HG02759 (cell line): ENCODE data around the gene PDXDC1.
"Not testable (repeated sequence)": the region's sequence is repeated elsewhere in the genome, so short reads cannot be mapped to it uniquely, and the experiment has no call there.

Experiments
- ATAC-seq: cut with Tn5 transposase; IDR thresholded peaks from one replicate; pipeline ENCODE4 v1.9.1; 2021; ENCODE audit warnings: mild to moderate bottlenecking, moderate library complexity; ENCODE audit not compliant: unreplicated experiment

PDXDC1 gene

DNA sequence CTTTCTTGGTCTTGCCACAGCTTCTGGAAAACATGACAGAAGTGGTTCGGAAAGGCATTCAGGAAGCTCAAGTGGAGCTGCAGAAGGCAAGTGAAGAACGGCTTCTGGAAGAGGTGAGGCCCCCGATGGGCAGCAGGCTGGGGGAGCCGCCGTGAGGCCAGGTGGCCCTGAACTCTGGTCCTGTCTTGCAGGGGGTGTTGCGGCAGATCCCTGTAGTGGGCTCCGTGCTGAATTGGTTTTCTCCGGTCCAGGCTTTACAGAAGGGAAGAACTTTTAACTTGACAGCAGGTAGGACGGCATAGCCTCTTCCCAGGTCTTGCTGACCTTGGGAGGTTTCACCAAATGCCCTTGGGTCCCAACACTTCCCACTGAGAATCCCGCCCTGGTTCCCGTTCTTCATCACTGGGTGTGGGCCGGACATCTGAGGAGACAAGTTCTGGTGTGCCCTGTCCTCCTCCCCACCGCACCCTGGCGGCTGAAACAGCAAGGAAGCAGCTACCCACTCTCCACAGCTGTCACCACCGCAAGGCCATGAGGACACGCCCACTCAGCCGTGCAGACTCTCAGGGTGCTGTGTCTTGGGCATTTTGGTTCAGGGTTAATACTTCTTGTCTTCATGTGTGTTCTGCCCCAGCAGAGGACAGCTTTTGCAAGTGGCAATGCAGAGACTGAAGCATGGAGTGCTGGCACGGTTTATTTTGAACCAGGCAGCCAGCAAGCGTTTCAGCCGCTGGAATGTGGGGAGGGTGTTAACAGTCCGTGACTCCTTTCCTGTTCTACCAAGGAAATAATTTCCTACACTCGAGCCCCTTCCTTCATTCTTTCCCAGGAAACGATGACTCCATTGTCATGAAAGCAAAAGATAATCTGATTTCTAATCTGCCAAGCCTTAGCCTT, 59.7 kb downstream of the PDXDC1 start:
- ATAC-seq = no peak

DNA sequence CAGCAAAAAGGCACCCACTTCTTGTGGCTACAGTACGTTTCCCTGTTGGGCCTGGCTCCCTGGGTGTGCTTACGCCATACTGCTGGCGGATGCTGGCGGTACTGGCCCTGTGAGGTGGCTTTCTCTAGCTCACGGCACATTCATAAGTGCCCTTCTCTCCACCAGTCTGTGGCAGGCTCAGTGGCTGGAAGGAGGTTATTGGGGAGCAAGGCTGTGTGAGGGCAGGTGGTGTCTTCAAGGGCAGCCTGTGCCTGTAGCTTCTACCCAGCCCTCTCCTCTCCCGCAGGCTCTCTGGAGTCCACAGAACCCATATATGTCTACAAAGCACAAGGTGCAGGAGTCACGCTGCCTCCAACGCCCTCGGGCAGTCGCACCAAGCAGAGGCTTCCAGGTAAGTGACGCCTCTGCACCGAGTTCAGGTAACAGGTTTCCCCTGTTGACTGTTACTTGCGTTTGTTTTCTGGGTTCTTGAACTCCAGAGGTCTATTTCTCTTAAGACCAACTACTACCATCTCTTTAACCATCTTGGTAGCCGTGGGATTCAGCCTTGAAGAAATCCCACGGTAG, 60.4 kb downstream of the PDXDC1 start:
- ATAC-seq = no peak

DNA sequence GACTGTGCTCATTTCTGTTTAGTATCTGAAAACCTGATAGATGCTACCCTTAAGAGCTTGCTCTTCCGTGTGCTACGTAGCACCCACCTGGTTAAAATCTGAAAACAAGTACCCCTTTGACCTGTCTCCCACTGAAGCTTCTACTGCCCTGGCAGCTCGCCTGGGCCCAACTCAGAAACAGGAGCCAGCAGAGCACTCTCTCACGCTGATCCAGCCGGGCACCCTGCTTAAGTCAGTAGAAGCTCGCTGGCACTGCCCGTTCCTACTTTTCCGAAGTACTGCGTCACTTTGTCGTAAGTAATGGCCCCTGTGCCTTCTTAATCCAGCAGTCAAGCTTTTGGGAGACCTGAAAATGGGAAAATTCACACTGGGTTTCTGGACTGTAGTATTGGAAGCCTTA, 62.2 kb downstream of the PDXDC1 start:
- ATAC-seq = no peak

DNA sequence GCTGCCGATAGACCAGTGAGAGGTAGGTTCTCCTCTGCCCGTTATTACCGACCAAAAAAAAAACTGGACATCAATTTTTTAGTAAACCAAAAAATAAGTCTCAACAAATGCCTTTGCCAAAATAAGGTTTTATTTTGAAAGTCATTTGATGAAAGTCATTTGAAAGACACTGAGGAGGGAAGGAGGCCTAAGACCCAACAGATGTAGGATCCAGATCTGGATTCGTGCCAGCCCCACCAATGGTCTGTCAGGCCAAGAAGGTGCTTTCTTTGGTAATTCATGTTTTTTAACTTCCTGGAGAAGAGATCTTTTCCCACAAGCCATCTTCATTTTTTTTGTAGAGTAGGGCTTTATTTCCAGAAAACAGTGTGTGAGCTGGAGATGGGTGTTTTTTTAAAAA, 62.9 kb downstream of the PDXDC1 start:
- ATAC-seq = no peak

DNA sequence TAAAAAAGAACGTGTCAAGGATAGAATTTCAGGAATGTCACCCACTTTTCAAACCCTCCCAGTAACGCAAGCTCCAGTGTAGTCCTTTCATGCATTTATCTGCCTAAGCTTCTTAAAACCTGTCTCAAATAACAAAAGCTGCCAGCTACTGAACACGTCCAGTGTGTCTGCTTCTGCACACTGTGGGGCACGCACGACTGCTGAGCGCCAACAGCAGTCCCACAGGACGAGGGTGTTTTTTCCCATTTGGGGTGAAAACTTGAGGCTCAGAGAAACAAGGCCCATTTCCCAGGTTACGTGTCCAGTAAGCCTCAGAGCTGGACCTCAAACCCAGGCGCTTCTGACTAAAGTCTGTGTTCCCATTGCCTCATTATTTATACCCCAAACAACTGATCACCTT, 63.9 kb downstream of the PDXDC1 start:
- ATAC-seq = no peak

DNA sequence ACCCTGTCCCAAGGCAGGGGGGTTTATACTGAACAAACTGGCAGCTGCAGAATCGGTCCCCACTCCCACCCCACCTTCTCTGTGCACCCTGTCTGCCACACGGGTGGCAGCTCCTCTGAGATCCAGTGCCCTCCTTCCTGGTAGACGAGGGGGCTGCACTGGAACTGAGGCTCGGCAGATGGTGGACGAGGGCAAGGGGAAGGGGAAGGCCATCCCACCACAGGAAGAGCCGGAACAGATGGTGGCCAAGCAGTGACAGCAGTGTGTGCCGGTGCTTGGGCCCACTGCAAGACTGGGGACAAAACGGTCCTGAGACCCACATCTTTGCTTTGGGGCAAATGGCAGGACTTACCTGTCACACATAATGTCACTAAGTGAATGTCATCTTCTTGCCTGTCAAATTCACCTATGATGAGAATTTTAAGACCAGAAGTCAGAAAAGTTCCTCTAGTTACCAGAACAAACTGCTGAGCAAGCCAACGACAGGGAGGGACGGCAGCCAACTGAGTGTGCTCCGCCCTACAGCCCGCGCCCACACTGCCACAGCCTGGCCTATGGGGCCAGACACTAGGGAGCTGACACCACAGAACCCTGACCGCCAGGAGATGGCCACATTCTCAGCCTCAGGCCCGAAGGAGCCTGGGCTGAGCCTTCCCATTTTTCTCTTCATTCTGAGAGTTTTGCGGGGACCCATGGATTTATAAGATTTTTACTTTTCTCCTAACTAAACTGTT, 66.6 kb downstream of the PDXDC1 start:
- ATAC-seq = no peak

DNA sequence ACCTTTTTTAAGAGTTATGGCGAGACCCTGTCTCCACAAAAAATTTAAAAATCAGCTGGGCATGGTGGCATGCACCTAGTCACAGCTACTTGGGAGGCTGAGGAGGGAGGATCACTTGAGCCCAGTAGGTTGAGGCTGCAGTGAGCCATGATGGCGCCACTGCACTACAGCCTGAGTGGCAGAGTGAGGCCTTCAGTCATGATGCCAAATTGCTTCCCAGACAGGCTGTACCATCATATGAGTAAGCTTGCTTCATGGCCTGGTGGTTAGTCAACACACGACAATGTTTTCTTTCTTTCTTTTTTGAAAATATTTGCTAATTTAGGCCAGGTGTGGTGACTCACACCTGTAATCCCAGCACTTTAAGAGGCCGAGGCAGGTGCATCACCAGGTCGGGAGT, 68.5 kb downstream of the PDXDC1 start:
- ATAC-seq = no peak

DNA sequence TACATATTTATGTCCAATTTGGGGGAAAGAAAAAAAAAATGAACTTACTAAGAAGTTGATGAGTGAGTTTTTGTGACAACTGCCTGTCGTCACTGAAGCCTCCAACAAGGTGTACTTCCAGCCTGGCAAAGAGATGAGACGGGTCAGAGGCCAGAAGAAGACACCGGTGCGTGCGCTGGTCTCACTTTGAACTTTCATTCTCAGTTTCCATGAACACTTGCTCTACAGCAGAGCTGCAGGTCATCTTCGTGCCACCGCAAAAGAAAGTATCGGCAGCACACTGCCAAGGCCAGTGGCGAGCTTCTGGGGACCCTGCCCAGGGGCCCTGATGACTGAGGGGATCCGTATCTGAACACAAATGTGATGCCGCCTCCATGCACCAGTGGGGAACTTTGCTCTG, 69.5 kb downstream of the PDXDC1 start:
- no peak for ATAC-seq

DNA sequence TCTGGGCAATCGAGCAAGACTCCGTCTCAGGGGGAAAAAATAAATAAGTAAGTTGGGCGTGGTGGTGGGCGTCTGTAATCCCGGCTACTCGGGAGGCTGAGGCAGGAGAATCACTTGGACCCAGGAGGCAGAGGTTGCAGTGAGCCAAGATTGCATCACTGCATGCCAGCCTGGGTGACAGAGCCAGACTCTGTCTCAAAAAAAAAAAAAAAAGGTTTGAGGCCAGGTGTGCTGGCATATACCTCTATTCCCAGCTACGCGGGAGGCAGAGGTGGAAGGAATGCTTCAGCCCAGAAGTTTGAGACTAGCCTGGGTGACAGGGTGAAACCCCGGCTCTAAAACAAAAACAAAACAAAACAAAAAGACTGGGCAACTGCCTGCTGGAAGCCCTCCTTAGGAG, 70.4 kb downstream of the PDXDC1 start:
- not testable (repeated sequence) for ATAC-seq

DNA sequence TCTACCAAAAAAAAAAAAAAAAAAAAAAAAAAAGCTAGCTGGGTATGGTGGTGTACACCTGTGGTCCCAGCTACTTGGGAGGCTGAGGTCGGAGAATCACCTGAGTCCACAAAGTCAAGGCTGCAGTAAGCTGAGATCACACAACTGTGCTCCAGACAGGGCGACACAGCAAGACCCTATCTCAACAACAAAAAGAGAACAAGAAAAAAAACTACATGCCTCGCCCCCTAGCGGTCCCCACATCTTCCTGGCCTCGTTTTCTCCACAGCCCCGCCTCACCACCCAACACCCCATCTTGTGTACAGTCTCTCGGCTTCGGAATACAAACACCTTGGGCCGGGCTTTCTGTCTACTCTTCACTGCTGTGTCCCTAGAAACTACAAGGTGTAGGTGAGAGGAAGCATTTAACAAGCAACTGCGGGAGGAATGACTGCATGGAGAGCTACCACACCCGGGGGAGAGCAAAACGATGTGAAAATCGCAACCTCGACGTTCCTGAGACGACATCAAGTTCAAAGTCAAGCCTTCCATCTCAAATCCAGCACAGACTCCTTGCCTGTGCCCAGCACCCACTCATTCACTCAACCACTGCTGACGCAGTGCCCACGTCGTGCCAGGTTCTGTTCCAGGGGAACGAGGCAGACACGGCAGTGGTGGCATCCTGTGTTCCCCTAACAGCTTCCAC, 72.0 kb downstream of the PDXDC1 start:
- ATAC-seq = no peak

DNA sequence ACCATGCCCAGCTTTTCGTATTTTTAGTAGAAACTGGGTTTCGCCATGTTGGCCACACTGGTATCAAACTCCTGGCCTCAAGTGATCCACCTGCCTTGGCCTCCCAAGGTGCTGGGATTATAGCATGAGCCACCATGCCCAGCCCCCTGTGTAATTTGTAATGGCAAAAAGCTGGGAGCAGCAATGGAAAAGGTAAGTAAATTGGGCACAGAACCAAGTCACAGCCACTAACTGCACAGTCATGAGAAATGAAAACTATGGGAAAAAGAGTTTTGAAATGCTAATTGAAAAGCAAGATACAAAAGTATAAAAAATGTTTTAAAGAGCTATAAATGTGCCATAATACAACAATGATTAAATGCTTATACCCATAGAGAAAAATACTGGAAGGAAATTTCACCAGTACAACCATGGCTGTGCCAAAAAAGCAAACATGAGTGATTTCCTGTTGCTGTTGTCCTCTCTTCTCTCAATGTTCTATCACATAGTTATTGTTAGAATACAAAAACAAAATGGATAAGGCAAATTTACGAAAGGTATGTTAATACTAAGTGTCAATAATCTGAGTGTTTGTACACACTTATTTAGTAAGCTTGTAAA, 74.9 kb downstream of the PDXDC1 start:
- ATAC-seq = no peak

DNA sequence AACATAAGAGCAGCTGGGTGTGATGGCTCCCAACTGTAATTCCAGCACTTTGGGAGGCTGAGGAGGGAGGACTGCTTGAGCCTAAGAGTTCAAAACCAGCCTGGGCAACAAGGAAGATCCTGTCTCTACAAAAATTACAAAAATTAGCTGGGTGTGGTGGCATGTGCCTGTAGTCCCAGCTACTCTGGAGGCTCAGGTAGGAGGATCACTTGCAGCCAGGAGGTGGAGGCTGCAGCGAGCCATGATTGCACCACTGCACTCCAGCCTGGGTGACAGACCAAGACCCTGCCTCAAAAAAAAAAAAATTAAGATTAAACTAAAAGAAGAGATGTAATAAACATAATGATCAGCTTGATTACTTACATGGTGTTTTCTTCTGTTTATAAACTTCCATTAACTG, 75.6 kb downstream of the PDXDC1 start:
- ATAC-seq = not testable (repeated sequence)

DNA sequence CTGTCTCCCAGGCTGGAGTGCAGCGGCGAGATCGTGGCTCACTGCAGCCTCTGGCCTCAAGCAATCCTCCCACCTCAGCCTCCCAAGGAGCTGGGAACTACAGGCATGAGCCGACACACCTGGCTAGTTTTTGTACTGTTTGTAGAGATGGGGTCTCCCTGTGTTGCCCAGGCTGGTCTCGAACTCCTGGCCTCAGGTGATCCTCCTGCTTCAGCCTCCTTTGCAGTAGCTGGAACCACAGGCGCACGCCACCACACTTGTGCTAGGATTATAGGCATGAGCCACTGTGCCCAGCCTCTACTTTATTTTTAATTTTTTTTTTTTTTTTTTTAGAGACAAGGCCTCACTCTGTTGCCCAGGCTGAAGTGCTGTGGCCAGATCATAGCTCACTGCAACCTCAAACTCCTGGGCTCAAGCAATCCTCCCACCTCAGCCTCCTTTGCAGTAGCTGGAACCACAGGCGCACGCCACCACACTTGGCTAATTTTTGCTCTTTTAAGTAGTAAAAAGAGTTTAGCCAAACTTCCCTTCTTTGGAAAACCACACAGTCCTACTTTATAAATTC, 76.6 kb downstream of the PDXDC1 start:
- no peak for ATAC-seq

DNA sequence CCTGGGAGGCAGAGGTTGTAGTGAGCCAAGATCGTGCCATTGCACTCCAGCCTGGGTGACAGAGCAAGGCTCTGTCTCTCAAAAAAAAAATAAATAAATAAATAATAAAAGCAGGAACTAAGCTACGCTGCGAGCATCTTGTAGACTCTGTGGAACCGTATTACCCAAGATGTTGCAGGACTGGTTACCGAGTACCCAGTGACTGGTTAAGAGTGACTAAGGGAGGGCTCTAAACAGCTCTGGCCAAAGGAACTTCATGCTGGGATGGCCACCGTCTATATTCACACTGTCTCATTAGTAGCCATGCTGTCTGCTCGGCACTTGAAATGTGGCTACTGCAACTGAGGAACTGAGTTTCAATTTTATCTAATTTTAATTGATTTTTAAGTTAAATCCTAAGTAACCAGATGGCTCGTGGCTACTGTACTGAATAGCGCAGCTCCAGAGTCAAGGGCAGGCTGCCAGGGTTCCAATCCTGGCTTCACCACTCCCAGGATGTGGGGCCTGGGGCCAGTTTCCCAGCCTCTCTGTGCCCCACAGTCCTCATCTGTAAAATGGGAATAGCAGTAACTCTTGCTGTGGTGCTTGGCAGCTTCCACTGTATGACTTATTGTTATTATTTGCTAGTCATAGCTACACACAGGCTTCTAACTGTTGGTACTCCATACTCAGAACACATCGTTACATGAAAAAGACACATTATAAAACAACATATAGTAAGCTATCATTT, 78.1 kb downstream of the PDXDC1 start:
- ATAC-seq = no peak

DNA sequence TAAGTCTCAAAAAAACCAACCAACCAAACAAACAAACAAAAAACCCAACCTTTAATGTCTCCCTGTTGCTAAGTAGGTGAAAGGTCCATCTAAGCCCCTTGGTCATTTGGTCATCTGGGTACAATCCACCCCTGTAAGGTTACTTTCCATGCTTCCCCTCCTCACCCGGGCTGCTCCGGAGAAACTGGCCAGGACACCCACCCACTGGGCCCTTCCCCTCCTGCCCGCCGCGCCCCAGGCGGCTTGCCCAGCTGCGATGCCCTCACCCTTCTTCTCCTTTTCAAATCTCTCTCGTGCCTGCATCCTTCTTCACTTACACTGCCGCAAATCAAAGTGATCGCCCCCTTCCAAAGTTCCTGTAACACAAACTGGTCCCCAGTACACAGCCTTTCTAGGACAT, 79.1 kb downstream of the PDXDC1 start:
- no peak for ATAC-seq

DNA sequence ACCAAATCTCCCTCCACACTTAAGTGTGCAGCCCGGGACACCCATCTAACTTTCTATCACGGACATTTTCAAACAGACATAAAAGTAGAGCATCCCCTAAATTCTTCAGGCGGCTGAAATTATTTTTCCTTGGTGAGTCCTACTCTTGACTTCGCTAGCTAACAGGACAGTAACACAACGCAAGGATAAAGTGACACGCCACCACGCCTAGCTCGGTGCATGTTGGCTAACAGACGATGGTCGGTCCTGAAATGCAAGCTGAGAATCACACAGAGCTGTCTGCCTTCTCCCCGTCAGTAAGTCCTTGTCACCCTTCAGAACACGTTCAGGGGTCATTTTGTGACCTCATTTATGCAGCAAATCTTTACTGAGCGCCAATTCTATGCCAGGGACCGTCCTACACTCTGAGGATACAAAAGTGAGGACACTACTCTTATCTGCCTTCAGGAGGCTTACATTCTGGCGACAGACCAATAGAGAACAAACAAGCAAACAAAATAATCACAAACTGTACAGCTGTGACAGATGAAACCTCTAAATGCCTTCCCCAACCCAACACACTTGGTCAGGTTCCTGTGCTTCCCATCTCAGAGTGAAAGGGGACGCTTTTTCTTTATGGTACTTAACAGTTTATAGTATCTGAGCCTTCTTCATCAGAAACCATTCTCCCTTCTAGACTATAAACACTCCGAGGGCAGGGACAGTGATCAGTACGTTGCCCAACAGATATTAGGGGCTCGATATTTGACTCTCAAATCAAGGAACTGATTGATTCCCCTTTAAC, 79.7 kb downstream of the PDXDC1 start:
- no peak for ATAC-seq

DNA sequence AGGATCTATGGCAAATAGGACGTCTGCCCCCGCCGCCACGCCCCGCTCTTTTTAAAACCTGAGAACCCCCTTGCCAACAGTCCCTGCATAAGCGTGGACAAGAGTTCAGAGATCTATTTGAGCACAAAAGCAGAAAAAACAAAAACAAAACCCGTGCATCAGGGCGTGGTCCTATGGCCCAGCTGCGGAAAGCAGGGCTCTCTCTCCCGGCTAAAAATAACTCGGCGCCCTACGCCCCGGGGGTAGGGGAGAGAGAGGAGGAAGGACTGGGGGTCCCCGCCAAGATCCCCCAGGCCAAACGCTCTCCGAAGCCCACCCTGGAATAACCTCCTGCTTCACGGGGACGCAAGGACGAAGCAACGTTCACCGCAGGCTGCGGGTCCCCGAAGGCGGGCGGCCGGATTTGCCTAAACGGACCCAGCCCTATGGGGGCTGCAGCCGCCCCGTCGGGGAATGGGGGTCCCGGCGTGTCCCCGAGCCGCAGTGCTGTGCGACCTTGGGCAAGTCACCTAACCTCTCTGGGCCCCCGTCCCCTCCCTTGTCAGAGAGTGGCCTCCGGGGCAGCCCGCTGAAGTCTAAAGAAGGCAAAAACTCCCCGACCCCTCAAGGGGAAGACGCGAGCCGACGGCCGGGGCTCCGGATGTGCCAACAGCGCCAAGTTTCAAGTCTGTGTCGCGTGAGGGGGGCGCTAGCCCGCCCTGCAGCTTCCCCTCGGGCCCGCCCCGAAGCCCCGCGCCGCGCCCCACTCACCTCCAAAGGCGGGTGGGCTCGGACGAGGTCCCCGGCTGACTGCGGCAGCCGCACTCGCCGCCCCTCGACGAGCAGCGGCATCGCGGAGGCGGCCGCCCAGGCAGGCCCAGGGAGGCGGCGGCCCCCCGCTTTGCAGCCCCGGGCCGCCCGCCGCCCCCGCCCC, 80.6 kb downstream of the PDXDC1 start:
- ATAC-seq = peak; percentile 70
